Measurements from ENCODE around the gene PPP1R2B.

- TF ChIP-seq POLR2AphosphoS5 (IDR thresholded peaks at IDR 0.05) (no peak), EP300 (IDR thresholded peaks at IDR 0.05) (no peak), CTCF (IDR thresholded peaks at IDR 0.05) (no peak), POLR2A (IDR thresholded peaks at IDR 0.05; ENCODE audit: low read depth) (no peak)
Observed at GRCh38 chr5:156896546-156896945, 46.5 kb downstream of the PPP1R2B start.
